Fibroblast of skin of back (primary cell): Measurements from ENCODE around the gene NUP153. TPM values are rescaled to one million over a fixed set of nuclear protein-coding genes. Genes with fewer than 3 reads are reported as not detected.
"Not testable (repeated sequence)": the region's sequence is repeated elsewhere in the genome, so short reads cannot be mapped to it uniquely, and the experiment has no call there.

Experiments used
- DNase-seq: peaks from one replicate; pipeline ENCODE4 v3.0.0-alpha.2; 2013
- polyA plus RNA-seq, 2 experiments: library from polyadenylated mRNA; unstranded; fragments of 120-200 nt; gene quantifications; one replicate each; pipeline ENCODE4 v1.2.1, GENCODE V29; 2013; ENCODE audit not compliant: insufficient read length in 2 of 2

NUP153 gene
- 38.5 TPM for polyA plus RNA-seq (2013, experiment 1 of 2; ENCODE audit: insufficient read length)
- 28.7 TPM for polyA plus RNA-seq (2013, experiment 2 of 2; ENCODE audit: insufficient read length)

DNA sequence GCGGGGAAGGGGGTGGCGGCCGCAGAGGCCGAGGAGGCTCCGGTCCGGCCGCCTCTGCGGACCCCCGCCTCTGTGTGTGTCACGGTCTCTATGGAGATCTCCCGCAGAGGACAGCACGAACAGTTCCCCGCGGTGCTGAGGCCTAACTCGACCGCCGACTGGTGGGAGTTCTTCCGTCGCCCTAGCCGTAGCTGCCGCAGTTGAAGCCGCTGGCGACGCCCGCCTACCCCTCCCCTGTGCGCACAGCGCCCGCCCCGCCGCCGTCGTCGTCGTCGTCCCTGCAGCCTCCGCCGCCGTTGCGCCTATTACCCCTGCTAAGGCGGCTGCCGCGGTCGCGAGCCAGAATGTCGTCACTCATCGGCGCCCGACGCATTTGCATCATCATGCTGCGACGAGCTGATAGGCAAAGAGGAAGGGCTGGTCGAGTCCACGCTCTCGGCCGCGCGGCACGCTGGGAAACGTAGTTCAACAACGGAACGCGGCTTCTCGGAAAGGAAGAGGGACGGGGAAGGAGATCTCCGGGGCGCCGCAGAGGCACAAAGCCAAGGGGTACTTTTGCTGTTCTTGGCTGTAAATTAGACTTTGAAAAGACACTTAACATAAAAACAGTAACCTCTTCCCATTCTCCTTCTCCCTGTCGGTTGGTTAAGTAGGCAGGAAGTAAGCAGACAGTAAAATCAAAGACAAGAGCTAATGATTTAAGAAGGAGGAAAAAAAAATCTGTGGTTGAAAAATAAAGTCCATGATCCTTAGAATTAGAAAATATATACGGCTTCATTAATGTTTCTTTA, at the start of gene NUP153:
Gene NUP153 (minus strand): TSS at position 346 of the 791 bp plus-strand sequence. CDS start 538 bp downstream, outside the sequence.
- peak; percentile 99 for DNase-seq

DNA sequence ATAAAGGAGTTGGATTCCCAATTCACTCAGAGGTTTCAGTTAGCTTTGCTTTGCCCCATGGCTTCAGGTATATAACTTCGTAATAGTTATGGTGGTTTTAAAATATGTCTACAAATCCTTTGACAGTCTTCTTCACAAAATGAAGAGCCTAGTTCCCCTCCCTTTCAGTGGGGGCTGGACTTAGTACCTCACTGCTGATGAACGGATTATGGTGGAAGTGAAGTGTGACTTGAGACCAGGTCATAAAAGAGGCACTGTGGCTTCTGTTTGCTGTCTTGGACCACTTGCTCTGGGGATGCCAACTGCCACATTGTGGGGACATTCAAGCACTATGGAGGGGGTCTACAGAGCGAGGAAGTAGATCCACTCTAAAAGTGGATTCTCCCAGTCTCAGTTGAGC, 47.5 kb upstream of the NUP153 start:
- DNase-seq, result no peak

DNA sequence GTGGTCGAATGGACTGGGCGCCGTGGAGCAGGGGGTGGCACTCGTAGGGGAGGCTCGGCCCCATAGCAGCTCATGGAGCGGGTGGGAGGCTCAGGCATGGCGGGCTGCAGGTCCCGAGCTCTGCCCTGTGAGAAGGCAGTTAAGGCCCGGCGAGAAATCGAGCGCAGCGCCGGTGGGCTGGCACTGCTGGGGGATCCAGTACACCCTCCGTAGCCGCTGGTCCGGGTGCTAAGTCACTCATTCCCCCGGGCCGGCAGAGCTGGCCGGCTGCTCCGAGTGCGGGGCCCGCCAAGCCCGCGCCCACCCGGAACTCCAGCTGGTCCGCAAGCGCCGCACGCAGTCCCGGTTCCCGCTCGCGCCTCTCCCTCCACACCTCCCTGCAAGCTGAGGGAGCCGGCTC, 38.6 kb upstream of the NUP153 start:
- DNase-seq, result not testable (repeated sequence)

DNA sequence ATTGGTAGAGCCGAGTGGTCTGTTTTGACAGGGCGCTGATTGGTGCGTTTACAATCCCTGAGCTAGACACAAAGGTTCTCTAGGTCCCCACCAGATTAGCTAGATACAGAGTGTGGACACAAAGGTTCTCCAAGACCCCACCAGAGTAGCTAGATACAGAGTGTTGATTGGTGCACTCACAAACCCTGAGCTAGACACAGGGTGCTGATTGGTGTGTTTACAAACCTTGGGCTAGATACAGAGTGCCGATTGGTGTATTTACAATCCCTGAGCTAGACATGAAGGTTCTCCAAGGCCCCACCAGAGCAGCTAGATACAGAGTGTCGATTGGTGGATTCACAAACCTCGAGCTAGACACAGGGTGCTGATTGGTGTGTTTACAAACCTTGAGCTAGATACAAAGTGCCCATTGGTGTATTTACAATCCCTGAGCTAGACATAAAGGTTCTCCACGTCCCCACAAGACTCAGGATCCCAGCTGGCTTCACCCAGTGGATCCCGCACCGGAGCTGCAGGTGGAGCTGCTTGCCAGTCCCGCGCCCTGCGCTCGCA, 38.1 kb upstream of the NUP153 start:
- DNase-seq, result not testable (repeated sequence)

DNA sequence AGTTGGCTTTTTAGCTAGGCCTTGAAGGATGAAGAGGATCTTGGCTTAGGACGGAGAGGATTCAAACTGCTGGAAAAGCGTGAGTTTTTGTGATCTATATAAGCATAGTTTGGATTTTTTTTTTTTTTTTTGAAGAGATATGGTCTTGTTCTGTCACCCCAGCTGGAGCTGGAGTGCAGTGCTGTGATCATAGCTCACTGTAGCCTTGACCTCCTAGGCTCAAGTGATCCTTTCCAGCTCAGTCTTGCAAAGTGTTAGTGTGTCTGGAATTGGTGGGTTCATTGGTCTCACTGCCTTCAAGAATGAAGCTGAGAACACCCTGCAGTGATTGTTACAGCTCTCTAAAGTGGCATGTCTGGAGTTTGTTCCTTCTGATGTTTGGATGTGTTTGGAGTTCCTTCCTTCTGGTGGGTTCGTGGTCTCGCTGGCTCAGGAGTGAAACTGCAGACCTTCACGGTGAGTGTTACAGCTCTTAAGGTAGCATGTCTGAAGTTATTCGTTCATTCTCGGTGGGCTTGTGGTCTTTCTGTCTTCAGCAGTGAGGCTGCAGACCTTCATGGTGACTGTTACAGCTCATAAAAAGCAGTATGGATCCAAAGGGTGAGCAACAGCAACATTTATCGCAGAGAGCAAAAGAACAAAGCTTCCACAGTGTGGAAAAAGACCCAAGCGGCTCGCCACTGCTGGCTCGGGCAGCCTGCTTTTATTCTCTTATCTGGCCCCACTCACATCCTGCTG, 37.5 kb upstream of the NUP153 start:
- no peak for DNase-seq

DNA sequence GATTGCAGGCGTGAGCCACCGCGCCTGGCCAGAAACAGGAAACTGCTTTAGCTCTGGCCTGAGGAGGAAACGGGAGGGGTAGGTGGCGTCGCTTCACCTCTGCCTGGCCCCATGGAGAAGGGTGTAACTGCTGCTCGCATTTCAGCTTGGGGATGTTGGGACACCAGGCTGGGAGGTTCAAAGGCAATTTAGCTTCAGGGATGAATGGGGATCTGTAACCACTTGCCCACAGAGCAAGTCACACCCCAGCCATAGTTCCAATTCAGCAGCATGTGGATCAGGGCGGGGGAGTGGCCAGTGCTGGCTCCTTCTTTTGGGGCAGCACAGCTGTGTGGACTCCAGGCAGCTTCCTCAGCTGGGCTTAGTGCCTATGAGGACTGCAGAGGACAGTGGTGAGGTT, 34.8 kb upstream of the NUP153 start:
- DNase-seq, result no peak

DNA sequence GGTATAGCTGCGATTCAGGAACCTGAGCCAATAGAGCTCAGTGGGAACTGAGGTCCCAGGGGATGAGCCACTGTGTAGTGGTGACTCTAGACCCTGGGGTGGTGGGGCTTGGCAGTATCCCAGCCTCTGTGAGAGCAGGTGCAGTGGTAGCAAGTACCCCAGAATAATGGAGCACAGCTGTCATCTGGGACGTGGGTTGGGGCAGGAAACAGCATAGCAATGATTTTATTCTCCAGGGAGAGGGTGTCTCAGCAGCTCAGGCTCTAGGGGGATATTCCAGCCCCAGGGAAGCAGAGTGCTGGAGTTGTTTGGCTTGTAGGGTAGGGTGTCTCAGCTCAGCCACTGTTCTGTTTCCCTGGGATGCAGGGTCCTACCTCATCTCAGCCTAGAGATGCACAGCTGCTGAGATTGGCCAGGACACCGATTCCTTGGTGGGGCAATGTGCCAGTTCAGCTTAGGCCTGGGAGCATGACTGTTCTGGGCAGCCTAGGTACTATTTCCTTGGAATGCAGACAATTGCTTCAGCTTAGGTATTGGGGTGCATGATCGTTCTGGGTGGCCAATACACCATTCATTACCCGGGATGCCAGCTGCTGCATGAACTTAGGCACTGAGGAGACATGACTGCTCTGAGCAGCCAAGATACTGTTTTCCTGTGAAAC, 34.0 kb upstream of the NUP153 start:
- DNase-seq, result no peak

DNA sequence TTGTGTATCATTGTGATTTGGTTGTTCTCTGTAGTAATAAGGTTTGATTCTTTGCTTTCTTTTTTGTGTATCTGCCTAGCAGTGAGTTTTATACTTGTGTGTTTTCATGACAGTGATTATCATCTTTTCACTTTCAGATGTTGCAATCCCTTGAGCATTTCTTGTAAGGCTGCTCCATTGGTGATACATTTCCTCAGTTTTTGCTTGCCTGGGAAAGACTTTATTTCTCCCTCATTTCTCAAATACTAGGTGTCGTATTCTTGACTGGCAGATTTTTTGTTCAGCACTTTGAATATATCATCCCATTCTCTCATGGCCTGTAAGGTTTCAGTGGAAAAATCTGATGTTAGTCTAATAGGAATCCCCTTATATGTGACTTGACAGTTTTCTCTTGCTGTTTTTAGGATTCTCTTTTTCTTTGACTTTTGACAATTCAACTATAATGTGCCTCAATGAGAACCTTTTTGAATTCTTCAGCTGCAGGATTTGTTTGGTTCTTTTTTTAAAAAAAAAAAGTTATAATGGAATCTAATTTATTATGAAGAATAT, 31.1 kb upstream of the NUP153 start:
- no peak for DNase-seq

DNA sequence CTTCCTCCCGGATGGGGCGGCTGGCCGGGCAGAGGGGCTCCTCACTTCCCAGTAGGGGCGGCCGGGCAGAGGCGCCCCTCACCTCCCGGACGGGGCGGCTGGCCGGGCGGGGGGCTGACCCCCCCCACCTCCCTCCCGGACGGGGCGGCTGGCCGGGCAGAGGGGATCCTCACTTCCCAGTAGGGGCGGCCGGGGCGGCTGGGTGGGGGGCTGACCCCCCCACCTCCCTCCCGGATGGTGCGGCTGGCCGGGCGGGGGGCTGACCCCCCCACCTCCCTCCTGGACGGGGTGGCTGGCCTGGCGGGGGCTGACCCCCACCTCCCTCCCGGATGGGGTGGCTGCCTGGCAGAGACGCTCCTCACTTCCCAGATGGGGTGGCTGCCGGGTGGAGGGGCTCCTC, 28.6 kb upstream of the NUP153 start:
- not testable (repeated sequence) for DNase-seq

DNA sequence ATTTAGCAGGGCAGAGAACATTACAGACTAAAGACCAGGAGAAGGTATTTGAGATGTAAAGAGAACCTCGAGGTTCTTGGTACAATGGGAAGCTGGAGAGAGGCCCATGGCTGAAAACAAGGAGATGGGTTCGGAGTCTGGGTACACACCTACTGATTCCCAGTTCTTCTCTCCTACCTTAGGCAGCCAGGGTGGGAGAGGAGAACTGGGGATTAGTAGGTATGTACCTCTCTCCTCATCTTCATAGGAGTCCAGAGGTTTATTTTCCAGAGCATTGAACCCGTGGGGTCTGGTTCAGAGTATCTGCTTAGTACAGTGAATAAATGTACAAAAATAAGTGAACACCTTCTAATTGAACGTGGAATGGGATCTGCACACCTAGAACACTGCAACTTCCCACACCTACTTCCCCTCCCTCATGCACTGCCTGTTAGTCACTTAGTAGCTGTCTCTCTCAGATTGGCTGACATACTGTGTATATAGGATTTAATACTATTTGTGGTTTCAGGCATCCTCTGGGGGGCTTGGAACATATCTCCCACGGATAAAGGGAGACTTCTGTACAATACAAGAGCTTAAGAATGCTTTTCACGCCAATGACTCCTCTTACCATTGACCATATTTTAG, 23.5 kb upstream of the NUP153 start:
- no peak for DNase-seq

DNA sequence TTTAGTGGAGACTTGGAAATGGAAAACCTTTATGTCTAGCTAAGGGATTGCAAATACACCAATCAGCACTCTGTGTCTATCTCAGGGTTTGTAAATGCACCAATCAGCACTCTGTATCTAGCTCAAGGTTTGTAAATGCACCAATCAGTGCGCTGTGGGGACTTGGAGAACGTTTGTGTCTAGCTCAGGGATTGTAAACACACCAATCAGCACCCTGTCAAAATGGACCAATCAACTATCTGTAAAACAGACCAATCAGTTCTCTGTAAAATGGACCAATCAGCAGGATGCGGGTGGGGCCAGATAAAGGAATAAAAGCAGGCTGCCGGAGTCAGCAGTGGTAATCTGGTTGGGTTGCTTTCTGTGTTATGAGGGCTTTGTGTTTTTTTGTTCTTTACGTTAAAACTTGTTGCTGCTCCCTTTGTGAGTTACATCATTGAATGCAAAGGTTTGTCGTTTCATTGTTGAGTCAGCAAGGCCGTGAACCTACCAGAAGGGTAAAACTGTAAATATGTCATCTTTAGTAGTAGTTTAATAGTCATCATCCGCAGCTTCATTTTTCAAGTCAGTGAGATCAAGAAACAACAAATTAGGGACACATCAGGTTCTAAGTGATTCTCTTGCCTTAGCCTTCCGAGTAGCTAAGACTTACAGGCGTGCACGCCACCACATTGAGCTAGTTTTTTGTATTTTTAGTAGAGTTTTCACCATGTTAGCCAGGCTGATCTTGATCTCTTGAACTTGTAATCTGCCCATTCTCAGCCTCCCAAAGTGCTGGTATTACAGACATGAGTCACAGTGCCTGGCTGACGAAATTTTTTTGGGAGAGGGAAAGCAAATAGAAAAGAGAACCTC, 22.7 kb upstream of the NUP153 start:
- no peak for DNase-seq

DNA sequence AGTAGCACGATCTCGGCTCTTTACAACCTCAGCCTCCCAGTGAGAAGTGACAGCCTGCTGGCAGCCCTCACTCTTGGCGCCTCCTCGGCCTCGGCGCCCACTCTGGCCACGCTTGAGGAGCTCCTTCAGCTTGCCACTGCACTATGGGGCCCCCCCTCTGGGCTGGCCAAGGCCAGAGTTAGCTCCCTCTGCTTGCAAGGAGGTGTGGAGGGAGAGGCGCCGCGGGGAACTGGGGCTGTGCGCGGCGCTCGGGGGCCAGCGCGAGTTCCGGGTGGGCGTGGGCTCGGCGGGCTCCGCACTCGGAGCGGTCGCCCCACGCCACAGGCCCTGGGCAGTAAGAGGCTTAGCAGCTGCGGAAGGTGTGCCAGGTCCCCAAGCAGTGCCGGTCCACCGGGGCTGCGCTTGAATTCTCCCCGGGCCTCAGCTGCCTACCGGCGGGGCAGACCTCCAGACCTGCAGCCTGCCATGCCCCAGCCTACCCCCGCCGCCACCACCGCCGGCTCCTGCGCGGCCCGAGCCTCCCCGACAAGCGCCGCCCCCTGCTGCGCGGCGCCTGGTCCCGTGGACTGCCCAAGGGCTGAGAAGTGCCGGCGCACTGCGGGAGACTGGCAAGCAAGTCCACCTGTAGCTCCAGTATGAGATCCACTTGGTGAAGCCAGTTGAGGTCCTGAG, 22.0 kb upstream of the NUP153 start:
- no peak for DNase-seq

DNA sequence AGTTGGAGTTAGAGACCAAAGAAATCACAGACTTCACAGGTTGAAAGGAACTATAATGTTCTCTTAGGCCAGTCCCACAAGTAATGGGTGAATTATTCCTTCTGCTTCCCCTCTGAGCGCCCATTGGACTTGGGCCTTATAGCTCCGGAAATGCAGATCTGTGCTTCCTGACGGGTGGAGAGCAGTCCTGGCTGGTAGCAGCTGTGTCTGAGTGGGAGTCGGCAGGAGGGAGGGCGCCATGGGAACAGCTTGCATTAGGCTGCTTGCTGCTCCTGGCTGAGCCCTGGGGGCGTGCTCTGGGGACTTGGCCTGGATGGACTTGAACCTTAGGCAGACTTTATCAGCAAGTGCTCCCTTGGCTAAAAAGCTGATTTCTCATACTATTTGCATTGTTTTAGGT, 18.4 kb upstream of the NUP153 start:
- peak; percentile 37 for DNase-seq

DNA sequence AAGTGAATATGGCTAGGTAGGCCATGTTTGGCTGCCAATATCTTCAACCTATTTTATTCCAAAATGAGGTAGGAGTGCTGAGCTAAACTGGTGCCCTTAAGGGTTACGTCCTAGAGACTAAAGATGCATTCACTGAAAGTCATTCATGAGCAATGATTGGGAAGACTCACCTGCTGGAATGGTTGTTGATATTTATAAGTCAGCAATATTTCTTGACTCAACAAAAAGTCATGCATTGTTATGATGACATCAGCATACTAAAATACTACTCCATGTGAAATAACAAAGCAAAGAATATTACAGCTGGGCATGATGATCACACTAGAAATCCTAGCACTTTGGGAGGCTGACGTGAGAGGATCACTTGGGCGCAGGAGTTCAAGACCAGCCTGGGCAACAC, 17.6 kb upstream of the NUP153 start:
- DNase-seq, result no peak

DNA sequence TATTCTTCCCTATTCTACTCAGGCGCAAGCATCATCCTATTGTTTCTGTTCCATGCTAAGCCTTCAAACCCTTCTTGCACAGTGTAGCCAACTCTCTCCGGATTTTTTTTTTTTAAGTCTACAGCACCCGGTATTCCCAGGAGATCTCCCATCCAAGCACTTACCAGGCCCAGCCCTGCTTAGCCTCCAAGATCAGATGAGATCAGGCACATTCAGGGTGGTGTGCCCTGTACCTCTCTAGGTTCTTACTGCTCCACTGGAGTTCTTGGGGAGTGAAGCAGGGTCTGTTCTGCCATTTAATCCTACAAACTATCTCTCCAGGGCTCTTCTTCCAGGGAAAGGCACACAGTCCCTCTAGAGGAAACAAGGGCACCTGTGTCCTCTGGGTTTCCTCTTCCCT, 14.9 kb upstream of the NUP153 start:
- no peak for DNase-seq

DNA sequence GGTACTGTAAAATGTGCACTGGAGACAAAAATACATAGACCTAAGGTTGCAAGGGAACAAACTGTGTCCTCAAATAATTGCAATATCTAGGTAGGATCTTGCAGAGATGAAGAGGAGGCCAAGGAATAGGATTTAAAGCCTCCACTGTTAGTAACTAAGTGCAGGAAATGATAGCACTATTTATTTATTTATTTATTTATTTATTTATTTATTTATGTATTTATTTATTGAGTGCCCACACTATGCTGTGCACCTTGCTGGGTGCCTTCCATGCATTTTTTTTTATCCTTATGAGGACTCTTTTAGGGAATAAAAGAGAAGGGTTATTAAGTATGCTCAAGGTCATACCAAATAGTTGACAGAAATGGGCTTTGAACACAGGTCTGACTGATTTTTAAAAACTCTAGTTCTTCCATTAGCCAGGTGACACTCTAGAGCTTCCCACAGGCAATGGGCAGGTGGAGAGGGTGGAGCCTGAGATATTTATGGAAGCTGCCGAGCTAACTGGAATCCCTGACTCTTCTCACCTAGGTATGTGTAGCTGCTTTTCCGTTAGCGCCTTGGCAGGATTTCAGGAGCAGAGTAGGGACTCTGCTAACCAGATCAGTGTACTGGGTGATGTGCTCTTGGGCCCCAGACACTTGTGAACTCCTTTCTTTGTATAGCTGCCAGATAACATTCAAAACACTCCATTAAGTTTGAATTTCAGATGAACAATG, 12.8 kb upstream of the NUP153 start:
- DNase-seq, result no peak

DNA sequence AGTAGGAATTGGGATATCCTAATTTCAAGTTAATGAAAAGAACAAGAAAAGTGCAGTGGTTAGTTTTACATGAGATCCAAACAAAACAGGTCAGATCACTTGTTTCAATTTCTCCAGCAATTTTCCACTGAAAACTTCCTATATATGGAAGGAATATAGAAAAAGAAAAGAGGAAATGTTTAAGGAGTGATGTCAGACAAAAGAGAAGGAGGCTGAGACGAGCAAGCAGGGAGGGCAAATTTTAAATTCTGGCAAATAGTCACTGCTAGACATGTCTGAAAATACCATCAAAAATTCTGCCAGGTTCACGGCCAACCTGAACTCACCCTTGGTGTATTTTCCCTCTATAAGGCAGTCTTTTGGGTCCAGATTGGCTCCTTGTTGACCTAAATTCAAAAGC, 9.5 kb upstream of the NUP153 start:
- peak; percentile 70 for DNase-seq

DNA sequence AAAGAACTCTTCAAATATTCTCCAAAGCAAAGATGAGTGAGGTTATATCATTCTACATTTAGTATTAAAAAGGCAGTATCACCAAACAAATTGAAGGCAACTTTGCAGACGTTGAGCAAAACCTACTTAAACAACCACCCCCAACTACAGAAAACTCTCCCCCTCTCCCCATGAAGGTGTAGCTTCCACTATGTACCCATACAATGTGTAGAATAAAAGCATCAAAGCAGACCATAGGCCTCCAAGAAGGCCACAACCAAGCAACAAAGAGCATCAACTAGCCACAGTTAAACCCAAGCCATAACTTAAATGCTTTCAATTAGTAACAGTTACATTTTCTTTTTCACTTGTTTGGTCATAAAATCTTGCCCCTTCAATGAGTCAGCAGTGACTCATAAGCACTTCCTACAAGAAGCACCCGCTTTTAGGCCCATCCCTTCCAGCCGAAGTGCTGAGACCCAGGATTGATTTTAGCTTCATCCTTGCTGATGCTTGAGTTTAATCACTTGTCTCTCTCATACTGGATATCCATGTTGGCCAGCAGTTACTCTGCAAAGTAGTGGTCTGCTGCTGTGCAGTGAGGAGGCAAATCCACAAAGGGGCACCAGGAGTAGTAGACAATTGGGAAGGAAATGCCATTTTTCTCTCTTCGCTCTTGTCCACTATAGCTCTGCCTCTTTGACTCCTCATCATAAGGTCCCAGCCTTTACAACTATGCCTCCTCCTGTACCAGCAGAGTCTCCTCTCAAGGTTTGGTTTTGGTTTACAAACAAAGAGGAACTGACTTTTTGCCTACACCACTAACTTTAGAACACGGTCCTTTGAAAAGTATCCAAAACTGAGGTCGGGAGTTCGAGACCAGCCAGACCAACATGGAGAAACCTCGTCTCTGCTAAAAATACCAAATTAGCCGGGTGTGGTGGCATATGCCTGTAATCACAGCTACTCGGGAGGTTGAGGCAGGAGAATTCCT, 8.4 kb upstream of the NUP153 start:
- DNase-seq, result peak; percentile 96

DNA sequence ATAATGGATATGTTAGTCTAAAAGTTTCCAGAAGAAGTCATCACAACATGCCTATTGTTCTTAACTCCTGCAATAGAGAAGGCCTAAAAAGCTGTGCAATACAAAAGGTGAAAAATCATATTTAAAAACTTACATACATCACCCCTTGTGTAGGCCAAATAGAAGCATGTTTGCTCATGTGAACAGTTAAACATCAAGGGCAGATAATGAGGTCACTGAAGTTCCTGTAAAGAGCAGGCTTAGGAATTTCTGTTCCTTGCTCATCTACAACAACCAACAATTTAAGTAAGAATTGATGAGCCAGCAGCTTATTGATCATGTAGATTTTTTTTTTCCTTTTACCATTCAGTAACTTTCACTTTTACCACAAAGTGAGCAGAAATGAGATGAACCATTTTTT, 7.5 kb upstream of the NUP153 start:
- peak; percentile 46 for DNase-seq
